D341Med (cell line): ENCODE measurements around the gene TGM6.
"Not testable (repeated sequence)": the region's sequence is repeated elsewhere in the genome, so short reads cannot be mapped to it uniquely, and the experiment has no call there.

ENCODE experiments used
- DNase-seq: peaks from one replicate; pipeline ENCODE4 v3.0.0; 2012; ENCODE audit warnings: low spot score

The TGM6 gene

DNA sequence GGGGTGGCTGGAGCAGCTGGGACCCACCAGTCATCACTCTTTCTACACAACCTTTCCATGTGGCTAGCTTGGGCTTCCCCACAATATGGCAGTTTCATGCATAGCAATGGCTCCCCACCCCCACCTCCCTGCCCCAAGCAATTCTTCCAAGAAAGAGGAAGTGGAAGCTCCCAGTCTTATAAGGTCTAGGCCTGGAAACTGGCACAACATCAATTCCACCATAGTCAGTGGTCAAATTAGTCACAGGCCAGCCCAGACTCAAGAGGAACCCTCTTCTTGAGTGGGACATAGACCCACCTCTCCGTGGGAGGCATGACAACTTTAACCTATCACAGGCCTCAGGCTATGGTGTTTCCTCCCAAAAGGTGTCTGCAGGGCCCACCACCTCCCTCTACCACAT is 17.7 kb downstream of the TGM6 start:
- no peak for DNase-seq

DNA sequence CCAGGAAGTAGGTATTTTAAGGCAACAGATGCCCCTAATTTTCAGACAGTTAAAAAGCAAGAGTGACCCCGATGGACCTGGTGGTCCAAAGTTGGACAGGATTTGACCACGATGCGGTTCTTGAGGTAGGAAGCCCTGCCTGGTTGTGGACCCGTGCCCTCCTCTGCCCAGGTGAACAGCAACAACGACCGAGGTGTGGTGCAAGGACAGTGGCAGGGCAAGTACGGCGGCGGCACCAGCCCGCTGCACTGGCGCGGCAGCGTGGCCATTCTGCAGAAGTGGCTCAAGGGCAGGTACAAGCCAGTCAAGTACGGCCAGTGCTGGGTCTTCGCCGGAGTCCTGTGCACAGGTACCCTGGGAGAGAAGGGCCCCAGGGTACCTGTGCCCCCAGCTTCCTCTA is 18.7 kb downstream of the TGM6 start:
- no peak for DNase-seq

DNA sequence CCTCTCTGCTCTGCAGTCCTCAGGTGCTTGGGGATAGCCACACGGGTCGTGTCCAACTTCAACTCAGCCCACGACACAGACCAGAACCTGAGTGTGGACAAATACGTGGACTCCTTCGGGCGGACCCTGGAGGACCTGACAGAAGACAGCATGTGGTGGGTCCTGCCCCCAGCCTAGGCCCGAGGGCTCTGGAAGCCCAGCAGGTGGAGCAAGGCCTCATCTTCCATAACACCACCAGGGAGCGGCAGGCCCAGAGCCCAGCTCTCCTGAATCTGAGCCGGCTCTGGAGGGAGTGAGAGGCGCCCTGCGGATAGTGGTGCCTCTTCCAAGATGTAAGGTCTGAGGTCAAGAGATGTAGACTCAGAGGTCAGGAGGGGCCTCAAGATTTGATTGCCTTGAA is 19.6 kb downstream of the TGM6 start:
- no peak for DNase-seq

- DNase-seq = no peak
These were observed 20.8 kb downstream of the TGM6 start for GRCh38 chr20:2401527-2401926.

DNA sequence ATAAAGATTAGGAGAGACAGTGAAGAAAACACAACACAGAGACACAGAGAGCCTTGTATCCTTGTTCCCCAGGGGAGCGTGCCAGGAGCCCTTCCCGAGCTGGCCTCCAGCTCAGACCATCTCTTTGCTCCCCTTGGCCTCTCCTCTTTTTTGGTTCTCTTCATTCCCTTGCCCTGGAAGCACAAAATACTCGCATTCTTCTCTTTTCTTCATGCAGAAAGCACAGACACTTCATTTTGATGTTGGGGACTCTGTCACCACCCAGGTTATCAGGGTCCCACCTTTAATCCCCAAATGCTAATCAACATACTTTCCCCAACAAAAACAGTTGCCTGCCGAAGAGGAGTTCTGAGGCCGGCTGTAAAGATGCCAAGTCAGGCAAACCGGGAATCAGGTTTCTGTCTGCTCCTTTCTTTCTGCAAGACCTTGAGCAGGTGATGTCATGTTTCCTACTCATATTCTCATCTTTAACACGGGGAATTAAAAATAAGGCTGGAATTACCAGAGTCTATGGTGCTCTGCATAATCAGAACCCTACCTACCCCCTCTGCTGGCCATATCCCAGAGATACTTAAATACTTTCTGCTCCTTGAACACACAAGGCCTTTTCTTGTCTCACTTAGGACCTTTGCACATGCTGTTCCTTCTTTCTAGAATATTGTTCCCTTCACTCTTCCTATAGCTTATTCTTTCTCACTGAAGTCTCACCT is 21.7 kb downstream of the TGM6 start:
- DNase-seq = no peak

DNA sequence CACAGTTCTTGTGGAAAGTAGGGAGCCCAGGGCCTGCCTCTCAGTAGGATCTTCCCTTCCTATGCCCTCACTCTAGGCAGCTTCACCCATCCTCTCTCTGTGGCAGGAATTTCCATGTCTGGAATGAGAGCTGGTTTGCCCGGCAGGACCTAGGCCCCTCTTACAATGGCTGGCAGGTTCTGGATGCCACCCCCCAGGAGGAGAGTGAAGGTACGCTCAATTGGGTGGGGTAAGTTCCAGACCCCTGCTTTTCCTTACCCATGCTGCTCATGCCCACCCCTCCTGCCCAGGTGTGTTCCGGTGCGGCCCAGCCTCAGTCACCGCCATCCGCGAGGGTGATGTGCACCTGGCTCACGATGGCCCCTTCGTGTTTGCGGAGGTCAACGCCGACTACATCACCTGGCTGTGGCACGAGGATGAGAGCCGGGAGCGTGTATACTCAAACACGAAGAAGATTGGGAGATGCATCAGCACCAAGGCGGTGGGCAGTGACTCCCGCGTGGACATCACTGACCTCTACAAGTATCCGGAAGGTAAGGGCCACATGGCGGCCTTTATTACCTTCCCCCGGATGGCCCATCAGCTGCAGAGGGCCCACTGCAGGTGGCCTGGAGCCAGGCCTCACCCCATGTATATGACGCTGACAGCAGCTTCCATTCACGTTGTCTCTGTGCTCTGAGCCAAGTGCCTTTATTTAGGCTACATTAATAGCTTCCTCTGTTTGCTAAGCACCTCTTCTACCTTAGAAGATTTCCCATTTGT is 22.8 kb downstream of the TGM6 start:
- DNase-seq = no peak

DNA sequence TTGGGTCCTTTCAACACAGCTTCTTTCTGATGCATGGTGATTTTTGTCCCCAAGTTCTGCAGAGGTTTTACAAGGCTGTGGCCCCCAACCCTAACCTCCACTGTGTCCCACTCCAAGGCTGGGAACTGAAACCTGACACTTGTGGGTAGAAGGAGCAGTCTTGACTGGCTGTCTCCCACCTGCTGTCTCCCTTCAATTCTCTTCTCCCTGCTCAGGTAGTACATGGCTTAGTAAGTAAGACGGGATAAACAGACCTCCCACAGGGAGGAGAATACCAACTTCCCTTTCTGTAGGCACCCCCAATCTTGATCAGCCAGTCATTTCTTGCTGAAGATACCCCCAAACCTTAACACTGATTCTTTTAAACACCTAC is 25.0 kb downstream of the TGM6 start:
- DNase-seq = no peak

- not testable (repeated sequence) for DNase-seq
These were observed 26.7 kb downstream of the TGM6 start for GRCh38 chr20:2407355-2407754.

GRCh38 chr20:2408111-2408510 is 27.4 kb downstream of the TGM6 start:
- no peak for DNase-seq

- no peak for DNase-seq
These were observed 36.0 kb downstream of the TGM6 start for GRCh38 chr20:2416541-2417212.

- DNase-seq = no peak
These were observed 36.5 kb downstream of the TGM6 start for GRCh38 chr20:2417213-2417541.

- no peak for DNase-seq
These were observed 37.7 kb downstream of the TGM6 start for GRCh38 chr20:2418388-2418787.

DNA sequence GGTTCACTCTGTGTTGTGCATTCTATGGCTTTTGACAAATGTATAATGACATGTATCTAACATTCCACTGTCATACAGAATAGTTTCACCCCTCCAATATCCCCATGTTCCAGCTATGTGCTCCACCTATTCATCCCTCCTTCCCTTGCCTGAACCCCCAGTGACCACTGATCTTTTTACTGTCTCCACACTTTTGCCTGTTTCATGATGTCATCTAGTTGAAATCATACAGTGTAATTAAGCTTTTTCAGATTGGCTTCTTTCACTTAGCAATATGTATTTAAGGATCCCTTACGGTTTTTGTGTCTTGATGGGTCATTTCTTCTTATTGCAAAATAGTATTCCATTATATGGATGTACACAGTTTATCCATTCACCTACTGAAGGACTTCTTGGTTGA is 39.8 kb downstream of the TGM6 start:
- DNase-seq = no peak

- DNase-seq = no peak
These were observed 40.5 kb downstream of the TGM6 start for GRCh38 chr20:2421247-2421646.

DNA sequence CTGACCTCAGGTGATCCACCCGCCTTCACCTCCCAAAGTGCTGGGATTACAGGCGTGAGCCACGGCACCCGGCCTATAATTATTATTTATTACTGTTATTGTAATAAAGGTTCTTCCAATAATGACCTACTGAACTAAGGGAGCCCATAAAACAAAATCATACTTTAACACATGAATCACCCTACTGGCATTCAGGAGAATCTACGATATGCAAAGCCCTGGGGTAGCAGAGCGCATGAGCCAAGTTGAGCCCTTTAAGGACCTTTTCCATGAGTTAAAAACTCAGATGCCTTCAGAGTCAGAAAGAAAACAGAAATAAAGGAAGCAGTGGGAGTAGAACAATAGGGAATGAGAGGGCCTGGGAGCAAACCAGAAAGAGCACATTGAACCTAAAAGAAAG is 48.4 kb downstream of the TGM6 start:
- no peak for DNase-seq

DNA sequence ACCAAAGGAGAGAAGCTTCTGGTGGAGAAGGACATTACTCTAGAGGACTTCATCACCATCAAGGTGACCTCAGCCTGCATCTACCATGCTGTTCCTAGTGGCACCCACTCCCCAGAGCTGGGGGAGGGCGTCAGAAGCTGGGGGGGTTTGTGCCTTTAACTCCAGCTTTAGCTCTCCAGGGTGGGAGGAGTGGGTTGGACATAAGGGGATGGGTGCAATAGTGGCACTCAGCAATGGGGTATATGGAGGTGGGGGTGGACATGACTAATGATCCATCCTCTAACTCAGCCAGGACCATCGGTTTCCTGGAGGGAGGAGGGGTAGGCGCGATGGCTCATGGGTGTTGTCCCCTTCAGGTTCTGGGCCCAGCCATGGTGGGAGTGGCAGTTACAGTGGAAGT is 49.8 kb downstream of the TGM6 start:
- DNase-seq = no peak

DNA sequence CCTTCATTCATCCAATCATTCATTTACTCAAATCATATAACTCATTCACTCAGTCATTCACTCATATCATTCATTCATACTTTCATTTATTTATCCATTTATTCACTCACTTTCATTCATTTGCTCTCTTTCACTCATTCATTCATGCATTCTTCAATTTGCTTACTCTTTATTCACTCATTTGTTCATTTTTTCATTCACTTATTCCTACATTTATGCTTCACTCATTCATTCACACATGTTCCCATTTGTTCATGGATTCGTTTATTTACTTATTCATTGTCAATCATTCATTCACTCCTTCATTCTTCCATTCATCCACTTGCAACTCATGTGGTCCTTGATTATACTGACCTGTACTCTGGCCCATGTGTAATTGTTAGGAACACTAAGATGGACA is 50.5 kb downstream of the TGM6 start:
- DNase-seq = no peak

DNA sequence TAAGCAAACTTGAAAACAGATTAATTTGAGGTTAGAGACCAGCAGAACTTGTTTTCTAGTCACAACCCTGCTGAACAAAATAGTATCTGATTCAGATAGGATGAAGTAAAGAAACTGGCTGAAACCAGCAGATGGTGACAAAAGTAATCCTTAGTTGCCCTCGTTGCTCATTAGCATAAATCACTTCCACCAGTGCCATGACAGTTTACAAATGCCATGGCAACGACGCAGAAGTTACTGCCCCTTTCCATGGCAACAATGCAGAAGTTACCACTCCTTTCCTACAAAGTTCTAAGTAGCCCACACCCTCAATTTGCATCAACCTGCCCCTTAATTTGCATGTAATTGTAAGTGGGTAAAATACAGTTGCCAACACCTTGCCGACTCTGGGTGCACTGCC is 66.1 kb downstream of the TGM6 start:
- DNase-seq = no peak

GRCh38 chr20:2449386-2449785 is 68.7 kb downstream of the TGM6 start:
- no peak for DNase-seq

DNA sequence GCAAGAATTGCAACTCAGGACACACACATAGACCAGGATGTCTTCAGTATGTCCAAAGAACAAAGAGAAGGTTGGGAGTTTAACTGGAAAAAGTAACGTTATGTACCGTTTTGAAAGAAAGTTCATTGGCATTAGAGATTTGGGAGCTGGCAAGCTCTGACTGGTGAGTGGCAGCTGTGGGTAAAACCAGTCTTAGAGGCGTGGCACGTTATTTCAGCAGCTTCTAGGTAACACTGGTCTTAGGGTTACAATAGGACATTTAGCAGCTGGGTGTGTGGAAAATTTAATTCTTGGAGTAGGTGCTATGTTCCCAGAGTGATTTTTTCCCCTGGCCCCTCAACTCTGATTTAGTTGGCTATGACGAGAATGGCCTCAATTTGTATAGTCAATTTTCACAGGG is 70.7 kb downstream of the TGM6 start:
- no peak for DNase-seq

- peak; percentile 79 for DNase-seq
These were observed 71.4 kb downstream of the TGM6 start for GRCh38 chr20:2451939-2452732.

- no peak for DNase-seq
These were observed 73.1 kb downstream of the TGM6 start for GRCh38 chr20:2453792-2454191.
